Adrenal gland (tissue), 5 donors: ENCODE measurements around the gene YIF1B.

Experiments used
- CTCF ChIP-seq, 6 experiments: fragments of 450-650 bp in 4 of 6; fragments of 200-600 bp in 2 of 6; sonication (generic) in 1 of 6; IDR thresholded peaks; 1 replicate in 5 of 6; 2 replicates in 1 of 6; pipeline versions ENCODE4 v1.5.1 to v1.8.0; 2016 to 2021; ENCODE audit warnings: antibody characterized with exemption in 6 of 6, mild to moderate bottlenecking in 2 of 6, moderate library complexity in 1 of 6
- POLR2A ChIP-seq, 2 donors: fragments of 450-650 bp; IDR thresholded peaks; one replicate each; pipeline ENCODE4 v1.6.1; 2017; ENCODE audit warnings: antibody characterized with exemption in 2 of 2, mild to moderate bottlenecking in 2 of 2, moderate library complexity in 1 of 2
- donor health status: DM: no; HTN: no; CAD: no.

GRCh38 chr19:38362076-38362945, 46.6 kb upstream of the YIF1B start:
- TF ChIP-seq CTCF (IDR thresholded peaks at IDR 0.05) (no peak), POLR2A (IDR thresholded peaks at IDR 0.05) (peak in 1 of 2 donors; percentile 19)
